ENCODE results near the gene AK8.

AK8 gene

DNA sequence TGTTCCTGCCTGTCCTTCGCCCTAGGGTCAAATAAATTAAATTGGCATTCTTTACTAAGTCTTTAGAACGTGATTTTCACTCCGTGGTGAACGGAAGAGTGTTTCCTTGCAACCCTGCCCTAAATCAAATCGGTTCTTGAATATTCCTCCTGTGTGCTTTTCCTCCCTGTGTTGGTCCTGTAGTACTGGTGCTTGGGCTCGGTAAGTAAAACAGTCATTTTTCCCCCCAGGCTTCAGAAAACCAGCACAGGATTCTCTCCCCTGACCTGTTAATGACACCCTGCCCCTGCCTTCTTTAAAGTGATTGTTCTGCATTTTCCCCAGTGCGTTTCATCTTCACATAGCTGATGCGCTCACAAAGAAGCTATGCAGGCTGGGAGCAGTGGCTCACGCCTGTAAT, 96.0 kb downstream of the AK8 start:
- no peak overlapping the region for H3K4me3 ChIP-seq (ENCODE audit: low read depth, low read length)
- TF ChIP-seq, protein P1, sequence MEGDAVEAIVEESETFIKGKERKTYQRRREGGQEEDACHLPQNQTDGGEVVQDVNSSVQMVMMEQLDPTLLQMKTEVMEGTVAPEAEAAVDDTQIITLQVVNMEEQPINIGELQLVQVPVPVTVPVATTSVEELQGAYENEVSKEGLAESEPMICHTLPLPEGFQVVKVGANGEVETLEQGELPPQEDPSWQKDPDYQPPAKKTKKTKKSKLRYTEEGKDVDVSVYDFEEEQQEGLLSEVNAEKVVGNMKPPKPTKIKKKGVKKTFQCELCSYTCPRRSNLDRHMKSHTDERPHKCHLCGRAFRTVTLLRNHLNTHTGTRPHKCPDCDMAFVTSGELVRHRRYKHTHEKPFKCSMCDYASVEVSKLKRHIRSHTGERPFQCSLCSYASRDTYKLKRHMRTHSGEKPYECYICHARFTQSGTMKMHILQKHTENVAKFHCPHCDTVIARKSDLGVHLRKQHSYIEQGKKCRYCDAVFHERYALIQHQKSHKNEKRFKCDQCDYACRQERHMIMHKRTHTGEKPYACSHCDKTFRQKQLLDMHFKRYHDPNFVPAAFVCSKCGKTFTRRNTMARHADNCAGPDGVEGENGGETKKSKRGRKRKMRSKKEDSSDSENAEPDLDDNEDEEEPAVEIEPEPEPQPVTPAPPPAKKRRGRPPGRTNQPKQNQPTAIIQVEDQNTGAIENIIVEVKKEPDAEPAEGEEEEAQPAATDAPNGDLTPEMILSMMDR (IDR thresholded peaks at IDR 0.05; ENCODE audit: low read depth, low read length) = no peak
- in situ Hi-C loops (cut with HindIII; ENCODE audit: low sequenced_read_pairs) = no loop called here
- DNase-seq (ENCODE audit: low read depth, low spot score) = no peak

- no peak for DNase-seq (ENCODE audit: low read depth, low spot score)
- TF ChIP-seq, protein P1 (IDR thresholded peaks at IDR 0.05; ENCODE audit: low read depth, low read length) = no peak
- no peak overlapping the region for H3K4me3 ChIP-seq (ENCODE audit: low read depth, low read length)
- in situ Hi-C loops (cut with HindIII; ENCODE audit: low sequenced_read_pairs) = no loop called here
Measured at GRCh38 chr9:132780230-132781007, 97.7 kb downstream of the AK8 start.

- DNase-seq (ENCODE audit: low read depth, low spot score) = no peak
- in situ Hi-C loops (cut with HindIII; ENCODE audit: low sequenced_read_pairs) = no loop called here
- TF ChIP-seq, protein P1 (IDR thresholded peaks at IDR 0.05; ENCODE audit: low read depth, low read length) = no peak
- no peak overlapping the region for H3K4me3 ChIP-seq (ENCODE audit: low read depth, low read length)
Measured at GRCh38 chr9:132776891-132777290, 101.2 kb downstream of the AK8 start.

- DNase-seq (ENCODE audit: low read depth, low spot score) = no peak
- TF ChIP-seq, protein P1 (IDR thresholded peaks at IDR 0.05; ENCODE audit: low read depth, low read length) = no peak
- no peak overlapping the region for H3K4me3 ChIP-seq (ENCODE audit: low read depth, low read length)
- in situ Hi-C loops (cut with HindIII; ENCODE audit: low sequenced_read_pairs) = no loop called here
Measured at GRCh38 chr9:132776268-132776667, 101.8 kb downstream of the AK8 start.

GRCh38 chr9:132775720-132776119, 102.4 kb downstream of the AK8 start:
- TF ChIP-seq, protein P1 (IDR thresholded peaks at IDR 0.05; ENCODE audit: low read depth, low read length) = no peak
- DNase-seq (ENCODE audit: low read depth, low spot score) = no peak
- in situ Hi-C loops (cut with HindIII; ENCODE audit: low sequenced_read_pairs) = no loop called here
- H3K4me3 ChIP-seq (ENCODE audit: low read depth, low read length) = no peak overlapping the region

DNA sequence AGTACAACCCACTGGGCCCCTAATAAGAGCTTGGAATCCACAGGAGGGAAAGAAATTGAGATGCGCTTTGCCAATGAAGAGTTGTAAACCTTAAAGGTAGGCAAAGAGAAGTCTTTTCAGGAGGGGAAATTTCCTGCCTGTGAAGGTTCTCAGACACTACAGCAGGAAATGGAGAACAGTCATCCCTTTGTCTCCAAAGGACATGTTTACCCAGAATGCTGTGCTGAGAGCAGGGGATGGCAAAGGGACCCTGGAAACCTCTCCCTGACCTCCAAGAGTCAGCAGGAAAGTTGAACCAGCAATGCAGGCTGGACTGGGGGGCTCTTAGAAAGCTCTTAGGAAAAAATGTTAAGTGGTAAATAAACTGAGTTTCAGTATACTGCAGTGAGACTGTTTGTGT, 103.2 kb downstream of the AK8 start:
- no peak for DNase-seq (ENCODE audit: low read depth, low spot score)
- no peak overlapping the region for H3K4me3 ChIP-seq (ENCODE audit: low read depth, low read length)
- TF ChIP-seq, protein P1 (IDR thresholded peaks at IDR 0.05; ENCODE audit: low read depth, low read length) = no peak
- in situ Hi-C loops (cut with HindIII; ENCODE audit: low sequenced_read_pairs) = no loop called here

All from astrocyte of the spinal cord (primary cell).